GM12874 (cell line): ENCODE measurements around the gene IPCEF1.

Experiments
- TF ChIP-seq, protein P1 (sequence below): IDR thresholded peaks from 2 replicates; pipeline ENCODE4 v1.5.1; 2011; ENCODE audit warnings: low read depth, mild to moderate bottlenecking, control low read depth, low read length, moderate library complexity; ENCODE audit not compliant: insufficient read depth

IPCEF1 gene

DNA sequence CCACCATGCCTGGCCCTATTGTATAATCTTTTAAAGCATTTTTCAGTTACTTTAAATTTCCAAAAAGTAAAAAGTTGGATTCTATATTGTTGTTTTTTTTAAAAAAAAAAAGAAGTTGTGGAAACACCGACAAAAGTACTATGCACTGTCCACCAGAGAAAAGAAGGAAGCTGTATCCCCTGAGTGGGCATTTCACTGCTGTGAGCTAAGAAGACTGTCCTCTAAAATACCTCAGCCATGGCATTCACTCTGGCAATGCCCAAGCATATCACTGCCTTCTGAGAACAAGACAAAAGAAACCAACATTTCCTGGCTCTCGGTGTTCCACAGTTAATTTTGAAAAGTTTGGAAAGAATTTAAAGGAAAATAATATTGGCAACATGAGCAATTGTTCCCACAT, 117.8 kb downstream of the IPCEF1 start:
- TF ChIP-seq, protein P1, sequence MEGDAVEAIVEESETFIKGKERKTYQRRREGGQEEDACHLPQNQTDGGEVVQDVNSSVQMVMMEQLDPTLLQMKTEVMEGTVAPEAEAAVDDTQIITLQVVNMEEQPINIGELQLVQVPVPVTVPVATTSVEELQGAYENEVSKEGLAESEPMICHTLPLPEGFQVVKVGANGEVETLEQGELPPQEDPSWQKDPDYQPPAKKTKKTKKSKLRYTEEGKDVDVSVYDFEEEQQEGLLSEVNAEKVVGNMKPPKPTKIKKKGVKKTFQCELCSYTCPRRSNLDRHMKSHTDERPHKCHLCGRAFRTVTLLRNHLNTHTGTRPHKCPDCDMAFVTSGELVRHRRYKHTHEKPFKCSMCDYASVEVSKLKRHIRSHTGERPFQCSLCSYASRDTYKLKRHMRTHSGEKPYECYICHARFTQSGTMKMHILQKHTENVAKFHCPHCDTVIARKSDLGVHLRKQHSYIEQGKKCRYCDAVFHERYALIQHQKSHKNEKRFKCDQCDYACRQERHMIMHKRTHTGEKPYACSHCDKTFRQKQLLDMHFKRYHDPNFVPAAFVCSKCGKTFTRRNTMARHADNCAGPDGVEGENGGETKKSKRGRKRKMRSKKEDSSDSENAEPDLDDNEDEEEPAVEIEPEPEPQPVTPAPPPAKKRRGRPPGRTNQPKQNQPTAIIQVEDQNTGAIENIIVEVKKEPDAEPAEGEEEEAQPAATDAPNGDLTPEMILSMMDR = no peak

DNA sequence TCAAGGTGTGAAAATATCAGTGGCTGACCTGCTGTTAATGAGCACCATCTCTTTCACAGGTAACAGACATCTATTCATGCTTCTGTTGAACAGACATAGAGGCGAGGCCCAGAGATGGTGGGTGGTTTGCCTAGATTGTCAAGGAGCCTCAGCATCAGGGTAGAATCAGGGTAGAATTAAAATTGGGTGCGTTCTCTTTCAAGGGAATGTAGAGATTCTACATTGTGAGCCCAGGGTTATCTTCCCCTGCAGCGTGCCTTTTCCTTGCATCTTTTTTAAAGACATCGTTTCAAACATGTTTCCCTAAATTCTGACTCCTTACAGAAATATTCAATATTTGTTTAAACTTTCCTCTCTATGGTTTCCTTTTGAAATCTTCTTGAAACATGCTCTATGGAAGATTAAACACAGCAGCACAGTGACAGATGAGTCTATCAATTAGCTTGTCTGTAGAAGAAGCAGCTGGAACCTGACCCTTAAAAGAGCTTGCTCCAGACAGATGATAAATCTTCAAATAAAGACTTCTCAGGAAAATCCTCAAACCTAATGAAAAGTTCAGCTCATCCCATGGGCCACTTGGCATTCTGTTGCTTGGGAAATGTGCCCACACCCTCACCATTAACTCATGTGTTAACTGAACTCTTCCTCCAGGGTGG, 119.8 kb downstream of the IPCEF1 start:
- TF ChIP-seq, protein P1 = no peak

DNA sequence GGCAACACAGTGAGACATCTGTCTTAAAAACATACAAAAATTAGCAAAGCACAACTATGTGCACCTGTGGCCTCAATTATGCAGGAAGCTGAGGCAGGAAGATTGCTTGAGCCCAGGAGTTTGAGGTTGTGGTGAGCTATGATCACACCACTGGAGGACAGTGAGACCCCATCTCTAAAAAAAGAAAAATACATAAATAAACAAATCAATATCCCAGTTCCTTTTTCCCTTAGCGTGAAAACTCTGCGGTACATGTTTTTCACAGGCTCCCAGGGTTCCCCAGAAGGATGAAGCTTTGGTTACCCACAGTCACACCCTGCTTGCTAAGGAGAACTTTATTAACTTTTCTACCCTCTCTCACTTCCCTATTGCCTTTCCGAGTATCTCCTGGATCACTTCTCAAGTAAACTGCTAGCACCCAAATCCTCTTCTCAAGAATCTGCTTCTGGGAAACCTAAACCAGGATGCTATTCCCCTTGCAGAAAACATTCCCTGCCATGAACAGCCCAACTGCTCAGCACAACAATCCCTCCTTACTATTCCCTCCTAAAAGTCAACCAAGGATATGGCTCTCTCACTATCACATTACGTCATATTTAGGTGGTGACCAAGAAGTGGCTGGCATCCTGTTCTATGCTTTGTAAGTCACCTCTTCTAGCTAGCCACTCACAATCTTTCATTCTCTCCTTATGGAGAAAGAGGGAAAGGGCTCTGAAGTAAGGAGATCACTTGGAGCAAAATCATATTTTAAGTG, 122.4 kb downstream of the IPCEF1 start:
- TF ChIP-seq, protein P1 = no peak

DNA sequence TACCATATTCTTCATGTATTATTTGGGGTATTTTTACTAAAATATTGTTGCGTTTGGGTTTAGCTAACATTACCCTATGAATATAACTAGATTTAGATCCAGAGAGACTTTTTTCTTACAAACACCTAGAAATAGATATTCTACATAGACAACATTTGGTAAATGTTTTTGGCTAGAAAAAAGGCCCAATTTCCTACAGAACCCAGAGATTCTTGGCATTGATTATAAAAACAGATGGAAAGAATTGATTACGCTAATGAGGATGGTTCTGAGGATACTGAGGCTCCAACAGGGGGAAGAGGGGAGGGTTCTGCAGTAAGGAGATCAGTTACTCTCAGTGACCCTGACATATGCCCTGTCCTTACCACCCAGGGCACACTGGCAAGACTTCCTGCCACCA, 123.2 kb downstream of the IPCEF1 start:
- TF ChIP-seq, protein P1 = no peak

DNA sequence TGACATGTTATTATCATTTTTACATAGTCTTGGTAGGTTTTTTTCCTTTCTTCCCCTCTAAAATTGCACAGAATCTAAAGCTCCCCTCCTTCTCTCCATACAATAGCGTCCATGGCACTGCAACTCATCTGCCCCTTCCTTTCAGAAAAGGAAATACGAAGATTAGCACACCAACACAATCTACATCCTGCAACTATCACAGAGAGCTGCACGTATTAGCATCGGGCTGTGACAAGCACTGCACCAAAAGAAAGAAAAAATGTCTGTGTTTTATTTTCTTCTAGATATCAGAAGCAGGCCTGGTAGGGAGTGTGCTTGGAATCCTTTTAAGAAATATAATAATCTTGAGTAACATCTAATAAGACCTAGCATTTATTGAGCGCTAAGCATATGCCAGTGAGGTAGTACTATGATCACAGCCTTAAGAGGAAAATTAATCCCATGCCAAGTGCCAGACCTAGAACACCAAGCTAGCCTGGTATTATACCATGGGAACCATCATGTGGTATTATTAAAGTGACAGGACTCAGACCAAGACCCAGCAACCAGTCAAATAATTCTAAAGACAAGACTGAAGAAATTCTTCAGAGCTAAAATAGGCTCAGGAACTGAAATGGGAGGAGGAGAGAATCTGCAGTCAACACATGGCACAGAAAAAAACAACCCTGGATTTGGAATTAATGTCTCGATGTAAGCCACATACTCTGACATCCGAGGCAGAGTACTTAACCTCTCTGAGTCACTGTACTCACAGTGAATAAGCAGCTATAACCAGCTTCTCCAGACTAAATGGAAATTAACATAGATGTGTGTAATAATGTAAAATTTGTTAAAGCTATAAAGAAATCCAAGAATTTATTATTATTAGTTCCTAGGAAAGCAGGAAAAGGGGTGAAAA, 124.3 kb downstream of the IPCEF1 start:
- TF ChIP-seq, protein P1 = no peak

DNA sequence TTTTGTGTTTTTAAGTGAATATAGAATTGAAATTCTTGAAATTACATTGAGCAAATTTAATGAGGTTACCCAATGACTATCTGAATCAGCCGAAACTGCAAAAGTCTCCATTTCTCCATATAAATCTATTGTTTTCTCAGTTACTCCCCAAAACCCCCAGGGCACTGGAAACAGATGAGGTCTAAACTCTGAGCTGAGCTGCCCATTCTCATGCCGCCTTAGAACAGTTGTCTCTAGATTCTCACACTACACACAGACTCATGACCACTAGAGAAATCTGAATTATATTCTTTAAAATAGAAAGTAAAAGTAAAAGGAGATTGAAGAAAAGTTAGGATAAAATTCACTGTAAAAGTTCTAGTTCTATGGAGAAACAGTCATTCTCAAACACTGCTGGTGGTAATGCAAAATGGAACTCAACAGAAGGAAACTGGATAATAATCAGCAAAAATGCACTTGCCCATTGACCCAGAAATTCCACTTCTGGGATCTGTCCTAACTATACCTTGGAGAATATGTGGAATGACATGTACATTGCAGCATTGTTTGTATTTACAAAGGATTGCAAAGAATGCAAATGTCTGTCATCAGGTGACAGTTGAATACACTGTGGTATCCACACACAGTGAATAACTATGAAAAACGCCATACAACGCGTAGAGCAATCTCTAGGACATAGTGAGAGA, 125.5 kb downstream of the IPCEF1 start:
- TF ChIP-seq, protein P1 = no peak
